HCT116 (cell line): Measurements from ENCODE around the gene SEMA3B. TPM values are rescaled to one million over a fixed set of nuclear protein-coding genes. Genes with fewer than 3 reads are reported as not detected.

ENCODE experiments used
- ATAC-seq: fragments of 200-7000 bp; cut with Tn5 transposase; 2 replicates; pipeline ENCODE4 v1.9.1; 2020; ENCODE audit warnings: mild to moderate bottlenecking, moderate library complexity
- BruUV-seq: library from RNA; stranded (reverse); fragments of 400-500 nt; replicated peaks from 2 replicates; lab custom pipeline; 2021; lab: Mats Ljungman, UMichigan
- CTCF ChIA-PET: fragments of 300-600 bp; sonication (Branson Sonifier 250); formaldehyde crosslinking; loops from one replicate; lab custom pipeline; 2021; ENCODE audit warnings: antibody characterized with exemption; lab: Charles Lee
- POLR2A ChIA-PET: fragments of 300-600, 350-600 bp; sonication (Branson Sonifier 250); formaldehyde crosslinking; loops from one replicate; lab custom pipeline; 2021; ENCODE audit warnings: antibody characterized with exemption; lab: Charles Lee
- RAD21 ChIA-PET, 2 experiments: fragments of 300-600 bp; sonication (Branson Sonifier 250); formaldehyde crosslinking; loops; one replicate each; lab custom pipeline; 2023; ENCODE audit warnings: low total read pairs in 2 of 2; ENCODE audit not compliant: uncharacterized antibody in 2 of 2, unreplicated experiment in 2 of 2, low non-redundant PET in 1 of 2; lab: Charles Lee
- DNase-seq: peaks from one replicate; pipeline ENCODE4 v3.0.0-alpha.2; 2010; ENCODE audit warnings: low read depth, low spot score
- H2AFZ ChIP-seq: fragments of 200-600 bp; shearing (Covaris generic), sonication (generic); 2 replicates; pipeline ENCODE4 v1.6.1; 2017; ENCODE audit warnings: low read depth, mixed run types, mixed read lengths, antibody characterized with exemption, low read length; ENCODE audit not compliant: poor library complexity, severe bottlenecking
- H3K27ac ChIP-seq: 2 replicates; pipeline ENCODE4 v1.5.1; 2012; ENCODE audit warnings: low read depth, low read length
- H3K27me3 ChIP-seq: fragments of 200-600 bp; sonication (generic); 2 replicates; pipeline ENCODE4 v1.6.1; 2016; ENCODE audit warnings: mixed run types, low read length, mixed read lengths; ENCODE audit not compliant: insufficient read depth
- H3K36me3 ChIP-seq, 2 experiments: fragments of 200-500 bp in 1 of 2; fragments of 200-600 bp in 1 of 2; sonication (Bioruptor generic) in 1 of 2; sonication (generic) in 1 of 2; 2 replicates each; pipeline versions ENCODE4 v1.5.1 to v1.6.1; 2014 to 2016; ENCODE audit warnings: low read length in 2 of 2, inconsistent platforms in 1 of 2, mixed read lengths in 1 of 2, mixed run types in 1 of 2; ENCODE audit not compliant: insufficient read depth in 2 of 2, control insufficient read depth in 1 of 2
- H3K4me1 ChIP-seq, 2 experiments: fragments of 200-600 bp in 1 of 2; sonication (generic) in 1 of 2; 2 replicates each; pipeline versions ENCODE4 v1.5.1 to v1.6.1; 2012 to 2017; ENCODE audit warnings: low read length in 2 of 2, inconsistent platforms in 1 of 2, mild to moderate bottlenecking in 1 of 2, mixed read lengths in 1 of 2, mixed run types in 1 of 2, moderate library complexity in 1 of 2; ENCODE audit not compliant: insufficient read depth in 2 of 2, control insufficient read depth in 1 of 2
- H3K4me2 ChIP-seq: fragments of 200-600 bp; sonication (generic); 2 replicates; pipeline ENCODE4 v1.6.1; 2017; ENCODE audit warnings: mixed run types, low read length, mixed read lengths
- H3K4me3 ChIP-seq, 2 experiments: fragments of 200-600 bp in 1 of 2; sonication (generic) in 1 of 2; replicated peaks in 1 of 2; 2 replicates each; pipeline ENCODE4 v1.5.1; 2011 to 2016; ENCODE audit warnings: low read length in 2 of 2, control low read depth in 1 of 2, low read depth in 1 of 2, mild to moderate bottlenecking in 1 of 2, mixed read lengths in 1 of 2, mixed run types in 1 of 2
- H3K79me2 ChIP-seq: fragments of 200-600 bp; sonication (generic); 2 replicates; pipeline ENCODE4 v1.6.1; 2017; ENCODE audit warnings: mild to moderate bottlenecking, mixed run types, low read length, moderate library complexity, mixed read lengths; ENCODE audit not compliant: insufficient read depth
- H3K9ac ChIP-seq: fragments of 200-600 bp; sonication (generic); 2 replicates; pipeline ENCODE4 v1.6.1; 2016; ENCODE audit warnings: low read length, mixed read lengths
- H3K9me2 ChIP-seq: fragments of 200-600 bp; sonication (generic), shearing (Covaris generic); 2 replicates; pipeline ENCODE4 v1.6.1; 2017; ENCODE audit warnings: mixed run types, mild to moderate bottlenecking, moderate library complexity; ENCODE audit not compliant: insufficient read depth
- H3K9me3 ChIP-seq, 2 experiments: fragments of 200-500 bp in 1 of 2; fragments of 200-600 bp in 1 of 2; sonication (Bioruptor generic) in 1 of 2; sonication (generic) in 1 of 2; 2 replicates each; pipeline ENCODE4 v1.6.1; 2014 to 2017; ENCODE audit warnings: low read length in 2 of 2, mixed read lengths in 2 of 2, inconsistent platforms in 1 of 2, low read depth in 1 of 2, mild to moderate bottlenecking in 1 of 2, mixed run types in 1 of 2, moderate library complexity in 1 of 2; ENCODE audit not compliant: control insufficient read depth in 1 of 2, insufficient read depth in 1 of 2
- H4K20me1 ChIP-seq: fragments of 200-600 bp; sonication (generic), shearing (Covaris generic); 2 replicates; pipeline ENCODE4 v1.6.1; 2017; ENCODE audit warnings: mixed run types, mild to moderate bottlenecking, moderate library complexity; ENCODE audit not compliant: insufficient read depth
- CEBPB ChIP-seq: IDR thresholded peaks from 2 replicates; pipeline ENCODE4 v1.6.1; 2012; ENCODE audit warnings: low read depth
- EZH2phosphoT487 ChIP-seq: fragments of 200-600 bp; IDR thresholded peaks from 2 replicates; pipeline ENCODE4 v1.6.1; 2018; ENCODE audit warnings: antibody characterized with exemption, borderline replicate concordance
- JUND ChIP-seq: IDR thresholded peaks from 2 replicates; pipeline ENCODE4 v1.6.1; 2012
- POLR2A ChIP-seq: IDR thresholded peaks from 2 replicates; pipeline ENCODE4 v1.7.0; 2011; ENCODE audit warnings: borderline replicate concordance; ENCODE audit not compliant: insufficient read depth, insufficient read length; ENCODE audit errors: extremely low read depth
- SRF ChIP-seq: IDR thresholded peaks from 2 replicates; pipeline ENCODE4 v1.6.1; 2012; ENCODE audit warnings: low read depth
- ZNF274 ChIP-seq: fragments of 200-500 bp; sonication (Bioruptor generic); IDR thresholded peaks from 2 replicates; pipeline ENCODE4 v1.6.1; 2014; ENCODE audit warnings: mild to moderate bottlenecking, low read depth, low read length, inconsistent platforms
- intact Hi-C: fragments of 100-400 bp; cut with micrococcal nuclease; formaldehyde crosslinking; loops from 2 replicates; pipeline ENCODE4 v1.10.0; 2022
- total RNA-seq: library from RNA; stranded (reverse); gene quantifications from one replicate; pipeline ENCODE4 v1.2.1, GENCODE V29; 2021; ENCODE audit not compliant: unreplicated experiment
- TF ChIP-seq, protein P1 (sequence below): IDR thresholded peaks from 2 replicates; pipeline ENCODE4 v1.6.1; 2012; ENCODE audit warnings: low read depth
- TF ChIP-seq, protein P2 (sequence below): IDR thresholded peaks from 2 replicates; pipeline ENCODE4 v1.6.1; 2012

Gene SEMA3B
- total RNA-seq, 1 experiment from 2014 or later, result 46.2 TPM

- H3K27me3 ChIP-seq, result no peaks in the 10 kb centered on the region
- no peak overlapping the region for H3K9ac ChIP-seq
- H4K20me1 ChIP-seq, result no peaks in the 10 kb centered on the region
- TF ChIP-seq JUND (no peak), ZNF274 (no peak), POLR2A (no peak), EZH2phosphoT487 (no peak), CEBPB (no peak), SRF (no peak)
- TF ChIP-seq, protein P1, sequence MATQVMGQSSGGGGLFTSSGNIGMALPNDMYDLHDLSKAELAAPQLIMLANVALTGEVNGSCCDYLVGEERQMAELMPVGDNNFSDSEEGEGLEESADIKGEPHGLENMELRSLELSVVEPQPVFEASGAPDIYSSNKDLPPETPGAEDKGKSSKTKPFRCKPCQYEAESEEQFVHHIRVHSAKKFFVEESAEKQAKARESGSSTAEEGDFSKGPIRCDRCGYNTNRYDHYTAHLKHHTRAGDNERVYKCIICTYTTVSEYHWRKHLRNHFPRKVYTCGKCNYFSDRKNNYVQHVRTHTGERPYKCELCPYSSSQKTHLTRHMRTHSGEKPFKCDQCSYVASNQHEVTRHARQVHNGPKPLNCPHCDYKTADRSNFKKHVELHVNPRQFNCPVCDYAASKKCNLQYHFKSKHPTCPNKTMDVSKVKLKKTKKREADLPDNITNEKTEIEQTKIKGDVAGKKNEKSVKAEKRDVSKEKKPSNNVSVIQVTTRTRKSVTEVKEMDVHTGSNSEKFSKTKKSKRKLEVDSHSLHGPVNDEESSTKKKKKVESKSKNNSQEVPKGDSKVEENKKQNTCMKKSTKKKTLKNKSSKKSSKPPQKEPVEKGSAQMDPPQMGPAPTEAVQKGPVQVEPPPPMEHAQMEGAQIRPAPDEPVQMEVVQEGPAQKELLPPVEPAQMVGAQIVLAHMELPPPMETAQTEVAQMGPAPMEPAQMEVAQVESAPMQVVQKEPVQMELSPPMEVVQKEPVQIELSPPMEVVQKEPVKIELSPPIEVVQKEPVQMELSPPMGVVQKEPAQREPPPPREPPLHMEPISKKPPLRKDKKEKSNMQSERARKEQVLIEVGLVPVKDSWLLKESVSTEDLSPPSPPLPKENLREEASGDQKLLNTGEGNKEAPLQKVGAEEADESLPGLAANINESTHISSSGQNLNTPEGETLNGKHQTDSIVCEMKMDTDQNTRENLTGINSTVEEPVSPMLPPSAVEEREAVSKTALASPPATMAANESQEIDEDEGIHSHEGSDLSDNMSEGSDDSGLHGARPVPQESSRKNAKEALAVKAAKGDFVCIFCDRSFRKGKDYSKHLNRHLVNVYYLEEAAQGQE, result no peak
- TF ChIP-seq, protein P2, sequence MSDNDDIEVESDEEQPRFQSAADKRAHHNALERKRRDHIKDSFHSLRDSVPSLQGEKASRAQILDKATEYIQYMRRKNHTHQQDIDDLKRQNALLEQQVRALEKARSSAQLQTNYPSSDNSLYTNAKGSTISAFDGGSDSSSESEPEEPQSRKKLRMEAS, result no peak
- no TSS peak for BruUV-seq
- ATAC-seq (no peak), DNase-seq (no peak)
- no peaks in the 10 kb centered on the region for H3K36me3 ChIP-seq
- H2AFZ ChIP-seq, result no peak overlapping the region
- H3K9me3 ChIP-seq, result no peaks in the 10 kb centered on the region
- H3K4me2 ChIP-seq, result no peak overlapping the region
- no peak overlapping the region for H3K4me3 ChIP-seq
- ChIA-PET CTCF (interaction anchor here (4.1 kb wide), 1 partner anchor 26 kb away, joined by 26 read pairs; no protein-coding TSS in a partner anchor), POLR2A (no interaction called here), RAD21 (interaction anchor here in 1 of 2 experiments (1.7 kb wide), 1 partner anchor 26 kb away, joined by 9 read pairs; no protein-coding TSS in a partner anchor)
- peaks cover 2 to 6% of the 10 kb centered on the region in 2 experiments; a peak in 2 of 4 replicates for H3K4me1 ChIP-seq
- intact Hi-C loops, result no loop called here
- H3K27ac ChIP-seq, result no peak overlapping the region
- H3K79me2 ChIP-seq, result no peaks in the 10 kb centered on the region
- H3K9me2 ChIP-seq, result no peaks in the 10 kb centered on the region
Measured at GRCh38 chr3:50221051-50221410, 47.9 kb upstream of the SEMA3B start.
